C1 segment of cervical spinal cord (tissue), 14 donors: ENCODE data around the gene CATSPERD.

Experiments used
- DNase-seq, 14 donors: peaks; one replicate each; lab custom pipeline; 2025; lab: John Stamatoyannopoulos, UW

The CATSPERD gene

DNA sequence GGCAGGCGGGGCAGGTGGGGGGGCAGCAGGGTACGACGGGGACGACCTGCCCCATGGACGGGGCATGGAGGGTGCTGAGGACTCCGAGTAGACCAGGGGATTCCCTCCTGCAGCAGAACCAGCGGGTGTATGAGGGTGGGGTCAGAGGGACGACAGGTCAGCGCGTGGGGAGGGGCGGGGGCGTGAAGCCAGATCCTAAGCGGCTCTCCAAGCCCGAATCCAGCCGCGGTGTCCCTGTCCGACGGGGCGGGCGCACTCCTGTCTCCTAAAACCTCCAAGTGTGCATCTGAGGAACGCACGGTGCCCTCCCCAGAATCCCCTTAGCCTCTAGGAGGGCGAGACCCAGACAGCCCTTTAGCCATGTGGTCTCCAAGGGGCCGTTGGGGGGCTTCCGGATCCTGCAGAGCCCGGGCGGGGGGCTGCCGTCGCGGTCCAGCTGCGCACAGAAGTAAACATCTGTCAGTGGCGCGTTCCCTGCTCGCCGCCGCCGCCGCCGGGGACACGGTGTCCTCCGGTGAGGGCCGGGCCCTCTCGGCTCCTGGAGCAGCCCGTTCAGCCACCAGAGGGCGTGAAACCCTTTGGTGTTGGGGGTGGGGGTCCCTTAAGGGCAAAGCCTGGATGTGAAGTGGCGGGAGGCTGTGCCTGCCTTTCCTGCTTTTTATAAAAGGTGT is 85.2 kb downstream of the CATSPERD start:
- peak in 1 of 14 donors; percentile 19 for DNase-seq

DNA sequence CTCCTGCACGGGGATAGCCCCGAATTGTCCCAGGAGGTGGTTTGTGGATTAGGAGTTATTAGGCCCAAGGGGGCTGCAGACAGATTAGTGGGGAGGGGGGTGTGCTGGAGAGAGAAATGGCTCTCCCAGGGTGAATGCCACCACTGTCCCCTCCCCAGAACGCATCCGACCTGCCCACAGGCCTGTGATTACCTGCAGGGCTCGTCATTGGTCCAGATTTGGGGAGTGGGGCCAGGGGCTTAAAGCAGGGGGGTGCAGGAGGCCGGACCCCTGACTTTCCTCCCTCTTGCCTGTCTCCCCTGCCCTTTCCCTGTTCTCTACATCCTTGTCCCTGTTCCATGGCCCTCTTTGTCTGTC is 85.7 kb downstream of the CATSPERD start:
- DNase-seq = no peak

- no peak for DNase-seq
Observed at GRCh38 chr19:5806905-5807304, 86.5 kb downstream of the CATSPERD start.

DNA sequence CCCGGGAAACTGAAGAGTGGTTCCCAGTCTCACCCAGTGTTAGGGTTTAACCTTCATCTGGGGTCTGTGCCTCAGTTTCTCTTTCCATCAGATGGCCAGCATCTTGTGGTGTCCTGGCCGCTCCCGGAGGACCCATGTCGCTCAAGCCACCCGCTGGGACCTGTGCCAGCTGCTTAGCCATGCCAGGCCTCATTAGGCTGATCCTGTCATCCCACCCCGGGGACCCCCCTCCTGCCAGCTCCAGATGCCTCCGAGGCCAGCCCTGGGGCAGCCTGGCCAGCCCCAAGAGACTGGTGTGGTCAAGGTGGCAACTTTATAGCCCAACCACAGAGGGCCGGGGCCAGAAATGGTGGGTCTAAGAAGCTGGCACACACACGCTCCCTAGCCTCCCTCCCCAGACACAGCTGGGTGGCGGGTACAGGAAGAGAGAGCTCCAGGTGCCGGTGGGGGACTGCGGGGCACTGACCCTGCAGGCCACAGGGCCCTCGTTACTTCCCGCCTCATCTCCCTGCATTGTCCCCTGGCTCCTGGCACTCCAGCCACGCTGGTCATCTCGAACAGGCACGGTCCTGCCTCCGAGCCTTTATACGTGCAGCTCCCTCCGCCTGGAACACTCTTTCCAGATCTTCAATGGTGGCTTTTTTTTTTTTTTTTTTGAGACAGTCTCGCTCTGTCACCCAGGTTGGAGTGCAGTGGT is 87.8 kb downstream of the CATSPERD start:
- no peak for DNase-seq

GRCh38 chr19:5809053-5809452 is 88.6 kb downstream of the CATSPERD start:
- DNase-seq = no peak

- DNase-seq = no peak
Observed at GRCh38 chr19:5809469-5809868, 89.0 kb downstream of the CATSPERD start.

- DNase-seq = no peak
Observed at GRCh38 chr19:5811117-5811516, 90.7 kb downstream of the CATSPERD start.

DNA sequence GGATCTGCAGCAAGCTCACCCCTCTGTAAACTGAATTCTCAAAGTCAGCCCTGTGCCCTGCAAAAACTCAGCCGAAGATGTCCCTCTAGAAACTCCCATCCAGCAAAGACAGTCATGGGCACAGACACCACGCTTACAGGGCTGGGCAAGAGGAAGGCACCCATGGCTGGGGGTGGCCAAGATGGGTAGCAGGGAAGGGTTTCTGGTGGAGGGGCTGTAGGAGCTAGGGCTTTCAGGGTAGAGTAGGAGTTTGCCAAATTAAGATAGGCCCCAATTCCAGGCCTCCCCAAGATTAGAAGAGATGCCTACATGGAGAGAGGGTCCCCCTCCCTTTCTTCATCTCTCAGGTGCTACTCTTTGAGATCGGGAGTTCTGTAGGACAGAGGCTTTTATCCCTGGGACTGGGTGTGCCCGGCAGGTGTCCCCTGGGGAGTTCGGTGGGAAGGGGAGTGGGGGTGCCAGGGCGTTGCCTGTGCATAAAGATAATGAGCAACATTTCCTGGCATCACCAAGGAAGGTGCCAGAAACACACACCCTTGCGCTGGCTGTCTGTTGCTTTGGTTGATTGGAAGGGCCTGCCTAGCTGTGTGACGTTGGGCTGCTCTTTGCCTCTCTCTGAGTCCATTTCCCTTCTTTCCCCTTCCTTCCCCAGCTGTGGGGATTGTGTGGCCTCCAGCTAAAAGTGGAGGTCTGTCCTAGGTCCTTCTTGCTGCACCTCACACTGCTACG is 93.8 kb downstream of the CATSPERD start:
- DNase-seq = no peak

GRCh38 chr19:5814852-5815246 is 94.4 kb downstream of the CATSPERD start:
- DNase-seq = no peak

GRCh38 chr19:5817218-5817617 is 96.8 kb downstream of the CATSPERD start:
- DNase-seq = no peak

DNA sequence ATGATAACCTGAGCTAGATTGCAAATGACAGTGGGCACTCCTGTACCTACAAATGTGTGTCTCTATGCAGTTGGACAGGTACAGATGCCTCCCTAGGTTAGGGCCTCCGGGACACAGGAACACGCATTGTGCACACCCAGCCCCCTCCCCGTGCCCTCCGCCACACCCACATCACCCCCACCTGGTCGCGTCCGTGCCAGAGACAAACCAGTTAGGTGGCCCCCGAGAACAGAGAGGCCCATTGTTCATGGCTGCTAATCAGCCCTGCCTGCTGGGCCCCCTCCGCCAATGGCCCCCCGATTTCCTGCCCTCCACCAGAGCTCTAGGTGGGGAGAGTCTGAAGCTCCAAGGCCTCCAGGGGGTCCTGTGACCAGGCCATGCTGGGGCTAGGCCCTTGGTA is 98.2 kb downstream of the CATSPERD start:
- no peak for DNase-seq

DNA sequence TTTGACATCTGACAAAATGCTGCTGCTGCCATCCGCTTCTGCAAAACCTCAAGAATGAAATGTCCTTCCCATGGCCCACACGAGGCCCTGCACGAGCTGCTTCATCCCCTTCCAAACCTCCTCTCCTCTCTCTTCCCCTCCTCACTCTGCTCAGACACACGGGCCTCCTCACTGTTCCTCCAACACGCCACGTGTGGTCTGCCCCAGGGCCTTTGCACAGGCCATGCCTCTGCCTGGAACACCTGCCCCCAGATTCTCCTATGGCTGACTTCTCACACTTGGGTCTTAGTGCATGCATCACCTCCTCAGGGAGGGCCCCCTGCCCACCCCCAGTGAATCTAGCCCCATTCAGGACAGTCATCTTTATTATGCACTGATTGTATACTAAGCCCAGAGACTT is 100.3 kb downstream of the CATSPERD start:
- no peak for DNase-seq

DNA sequence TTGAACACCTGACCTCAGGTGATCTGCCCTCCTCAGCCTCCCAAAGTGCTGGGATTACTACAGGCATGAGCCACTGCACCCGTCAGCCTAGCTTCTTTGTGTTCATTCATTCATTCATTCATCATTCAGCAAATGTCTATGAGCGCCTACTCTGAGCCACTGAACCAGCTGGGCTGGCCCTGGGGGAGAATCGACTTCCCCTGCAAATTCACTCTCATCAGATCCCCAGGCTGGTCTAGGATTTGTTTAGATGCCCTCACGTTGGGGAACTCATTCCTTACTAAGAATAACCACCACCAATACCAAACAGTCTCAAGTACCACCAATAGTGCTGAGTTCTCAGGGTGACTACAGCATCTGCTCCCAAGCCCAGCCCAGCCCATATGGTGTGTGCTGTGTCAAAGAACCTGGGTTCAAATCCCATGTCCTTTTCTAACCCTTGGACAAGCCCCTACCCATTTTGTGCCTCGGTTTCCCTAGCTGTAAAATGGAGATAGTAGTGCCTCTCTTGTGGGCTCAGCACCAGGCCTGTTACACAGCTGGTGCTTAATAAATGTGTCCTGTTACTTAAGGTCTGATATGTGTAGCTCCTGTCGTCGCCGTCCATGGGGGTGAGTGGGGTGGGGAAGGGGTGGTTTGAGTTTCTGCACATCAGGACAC is 101.2 kb downstream of the CATSPERD start:
- DNase-seq = no peak

- no peak for DNase-seq
Observed at GRCh38 chr19:5822181-5822844, 101.9 kb downstream of the CATSPERD start.

- no peak for DNase-seq
Observed at GRCh38 chr19:5823579-5824281, 103.3 kb downstream of the CATSPERD start.

- DNase-seq = no peak
Observed at GRCh38 chr19:5824751-5825150, 104.3 kb downstream of the CATSPERD start.

DNA sequence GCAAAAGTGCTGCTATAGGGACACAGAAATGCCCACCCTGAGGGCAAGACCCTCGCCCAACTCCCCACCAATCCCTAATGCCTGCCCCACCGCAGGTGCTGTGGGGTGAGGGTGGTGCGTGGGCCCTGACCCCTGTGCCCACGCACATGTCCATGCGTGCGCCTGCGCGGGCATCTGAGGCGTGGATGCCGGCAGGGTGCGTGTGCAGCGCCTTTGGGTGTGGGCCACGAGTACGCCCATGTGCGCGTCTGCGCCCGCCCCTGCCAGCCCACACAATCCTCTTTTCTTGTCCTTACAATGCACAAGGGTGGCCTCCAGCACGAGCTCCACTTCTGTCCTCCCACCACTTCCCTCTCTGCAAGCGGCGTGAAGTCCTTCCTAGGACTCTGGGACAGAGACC is 104.7 kb downstream of the CATSPERD start:
- peak in 1 of 14 donors; percentile 20 for DNase-seq

GRCh38 chr19:5826531-5827341 is 106.3 kb downstream of the CATSPERD start:
- DNase-seq = no peak

DNA sequence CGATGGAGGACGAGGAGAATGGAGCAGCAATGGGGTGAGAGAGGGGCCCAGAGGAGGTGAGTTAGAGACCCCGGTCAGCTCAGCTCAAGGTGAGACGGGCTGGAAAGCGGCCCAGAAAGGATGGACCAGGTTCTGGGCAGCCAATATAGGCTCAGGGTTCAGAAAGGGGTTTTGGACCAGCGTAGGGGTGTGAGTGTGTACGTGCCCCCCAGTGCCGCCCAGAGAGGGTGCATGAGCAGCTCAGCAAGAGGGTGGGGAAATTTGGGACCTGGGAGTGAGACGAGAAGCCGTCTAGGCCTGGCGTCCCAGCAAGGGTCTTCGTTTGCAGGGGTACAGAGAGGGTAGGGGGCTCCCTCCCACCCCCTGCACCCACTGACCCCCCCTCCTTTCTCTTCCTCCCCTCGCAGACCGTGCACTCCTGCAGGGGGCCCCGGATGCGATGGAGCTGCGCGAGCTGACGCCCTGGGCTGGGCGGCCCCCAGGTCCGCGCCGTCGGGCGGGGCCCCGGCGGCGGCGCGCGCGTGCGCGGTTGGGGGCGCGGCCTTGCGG is 107.0 kb downstream of the CATSPERD start:
- no peak for DNase-seq
